Panc1 (cell line): ENCODE data around the gene SH2D3C. TPM values are rescaled to one million over a fixed set of nuclear protein-coding genes. Genes with fewer than 3 reads are reported as not detected.
"Not testable (repeated sequence)": the region's sequence is repeated elsewhere in the genome, so short reads cannot be mapped to it uniquely, and the experiment has no call there.

Experiments used
- ATAC-seq: fragments of 200-7000 bp; cut with Tn5 transposase; 2 replicates; pipeline ENCODE4 v1.9.1; 2020; ENCODE audit warnings: mild to moderate bottlenecking, moderate library complexity
- BruUV-seq: library from RNA; stranded (reverse); fragments of 400-500 nt; replicated peaks from 2 replicates; lab custom pipeline; 2021; lab: Mats Ljungman, UMichigan
- CTCF ChIA-PET: fragments of 300-600 bp; sonication (Branson Sonifier 250); formaldehyde crosslinking; loops from one replicate; lab custom pipeline; 2022; ENCODE audit warnings: antibody characterized with exemption; lab: Charles Lee
- POLR2A ChIA-PET: fragments of 300-600 bp; sonication (Branson Sonifier 250); formaldehyde crosslinking; loops from one replicate; lab custom pipeline; 2022; ENCODE audit warnings: antibody characterized with exemption; lab: Charles Lee
- DNase-seq: peaks from one replicate; pipeline ENCODE4 v3.0.0-alpha.2; 2010; ENCODE audit warnings: low read depth, low spot score
- H3K27ac ChIP-seq: 2 replicates; pipeline ENCODE4 v1.5.1; 2011; ENCODE audit warnings: mild to moderate bottlenecking, low read length, inconsistent platforms
- H3K27me3 ChIP-seq: fragments of 200-500 bp; sonication (Bioruptor generic); 2 replicates; pipeline ENCODE4 v1.6.0; 2014; ENCODE audit warnings: low read length, inconsistent platforms; ENCODE audit not compliant: control insufficient read depth, insufficient read depth
- H3K36me3 ChIP-seq: fragments of 200-500 bp; sonication (Bioruptor generic); 2 replicates; pipeline ENCODE4 v1.5.1; 2014; ENCODE audit warnings: inconsistent platforms, mild to moderate bottlenecking, low read length, moderate library complexity; ENCODE audit not compliant: control insufficient read depth, insufficient read depth
- H3K4me1 ChIP-seq: 2 replicates; pipeline ENCODE4 v1.5.1; 2011; ENCODE audit warnings: inconsistent platforms, mild to moderate bottlenecking, low read length, moderate library complexity; ENCODE audit not compliant: control insufficient read depth, insufficient read depth
- H3K4me3 ChIP-seq, 2 experiments: 2 replicates each; pipeline ENCODE4 v1.5.1; 2011 to 2012; ENCODE audit warnings: low read depth in 2 of 2, low read length in 2 of 2, mild to moderate bottlenecking in 2 of 2, inconsistent platforms in 1 of 2, moderate library complexity in 1 of 2
- H3K9me3 ChIP-seq: fragments of 200-500 bp; sonication (Bioruptor generic); 2 replicates; pipeline ENCODE4 v1.5.1; 2014; ENCODE audit warnings: low read depth, mild to moderate bottlenecking, inconsistent platforms, low read length, moderate library complexity; ENCODE audit not compliant: control insufficient read depth, insufficient read depth
- CTCF ChIP-seq: fragments of 450-650 bp; IDR thresholded peaks from 2 replicates; pipeline ENCODE4 v1.5.1; 2017; ENCODE audit warnings: mild to moderate bottlenecking
- POLR2AphosphoS5 ChIP-seq: IDR thresholded peaks from 2 replicates; pipeline ENCODE4 v1.6.1; 2012; ENCODE audit warnings: mild to moderate bottlenecking, low read depth, low read length, moderate library complexity
- REST ChIP-seq, 2 experiments: IDR thresholded peaks; 2 replicates each; pipeline ENCODE4 v1.6.1; 2011 to 2012; ENCODE audit warnings: low read depth in 2 of 2, control low read depth in 1 of 2, low read length in 1 of 2, mild to moderate bottlenecking in 1 of 2, moderate library complexity in 1 of 2; ENCODE audit not compliant: insufficient read depth in 1 of 2
- SIN3A ChIP-seq: IDR thresholded peaks from 2 replicates; pipeline ENCODE4 v1.6.1; 2012; ENCODE audit warnings: low read depth, mild to moderate bottlenecking, low read length, moderate library complexity, borderline replicate concordance; ENCODE audit not compliant: insufficient read depth
- TCF7L2 ChIP-seq: IDR thresholded peaks from 2 replicates; pipeline ENCODE4 v1.6.1; 2011; ENCODE audit warnings: mild to moderate bottlenecking, low read depth, low read length, inconsistent platforms
- in situ Hi-C: cut with HindIII; loops from 2 replicates; pipeline ENCODE4 v1.10.0; 2016; ENCODE audit warnings: low sequenced_read_pairs, low pct_unique_long_range_greater_than_20kb
- intact Hi-C: fragments of 100-400 bp; cut with micrococcal nuclease; formaldehyde crosslinking; loops from one replicate; pipeline ENCODE4 v1.10.0; 2022; ENCODE audit not compliant: unreplicated experiment
- total RNA-seq: library from RNA; stranded (reverse); gene quantifications from one replicate; pipeline ENCODE4 v1.2.1, GENCODE V29; 2021; ENCODE audit not compliant: unreplicated experiment

The SH2D3C gene
- total RNA-seq, 1 experiment from 2014 or later = 0.49 TPM

- Histone ChIP-seq H3K27ac (no peak overlapping the region), H3K36me3 (peaks cover 12% of the 10 kb centered on the region), H3K9me3 (no peaks in the 10 kb centered on the region), H3K4me3 (no peak overlapping the region), H3K4me1 (peaks cover 8% of the 10 kb centered on the region), H3K27me3 (no peaks in the 10 kb centered on the region)
- POLR2A ChIA-PET = no interaction called here
- in situ Hi-C loops = no loop called here
- DNase-seq (no peak), ATAC-seq (no peak)
- intact Hi-C loops = loop anchor here (2.0 kb wide), 1 partner anchor 49 kb away; the partner anchor contains the start of gene TOR2A
- no TSS peak for BruUV-seq
- no peak for TF ChIP-seq POLR2AphosphoS5
- TF ChIP-seq CTCF = no peak
- TF ChIP-seq SIN3A = no peak
- CTCF ChIA-PET = no interaction called here
These were observed 4.9 kb upstream of the SH2D3C start for GRCh38 chr9:127783111-127784008.

GRCh38 chr9:127781806-127782205 is 3.3 kb upstream of the SH2D3C start:
- Histone ChIP-seq H3K4me3 (no peak overlapping the region), H3K27me3 (no peaks in the 10 kb centered on the region), H3K4me1 (no peaks in the 10 kb centered on the region; the same call in 1 of the 2 replicates), H3K27ac (no peak overlapping the region), H3K9me3 (no peaks in the 10 kb centered on the region), H3K36me3 (no peaks in the 10 kb centered on the region; the same call in 1 of the 2 replicates)
- DNase-seq = no peak
- TF ChIP-seq POLR2AphosphoS5 (no peak), REST (IDR thresholded peaks at IDR 0.05; ENCODE audit: insufficient read depth in 1 of 2, low read depth in 2 of 2, low read length in 1 of 2) (no peak), CTCF (no peak), TCF7L2 (no peak), SIN3A (no peak)
- ChIA-PET CTCF (interaction anchor here (0.6 to 0.7 kb wide), 3 partner anchors 9 to 62 kb away, joined by 3 to 10 read pairs (median 4); no protein-coding TSS in a partner anchor), POLR2A (no interaction called here)
- ATAC-seq = no peak
- in situ Hi-C loops = no loop called here
- intact Hi-C loops = no loop called here
- BruUV-seq = no TSS peak

- CTCF ChIA-PET, H3K9me3 ChIP-seq, ATAC-seq, BruUV-seq, H3K36me3 ChIP-seq, H3K4me3 ChIP-seq, H3K4me1 ChIP-seq, H3K27me3 ChIP-seq, H3K27ac ChIP-seq, in situ Hi-C loops, intact Hi-C loops, DNase-seq, POLR2A ChIA-PET: not testable (repeated sequence)
These were observed 2.4 kb upstream of the SH2D3C start for GRCh38 chr9:127780909-127781308.
